Neural cell (in vitro differentiated cells): Measurements from ENCODE around the gene FBXO48. TPM values are rescaled to one million over a fixed set of nuclear protein-coding genes. Genes with fewer than 3 reads are reported as not detected.

Experiments used
- H2AFZ ChIP-seq: fragments of 200-600, 300-800 bp; sonication (generic), shearing (Covaris generic); 2 replicates; pipeline ENCODE4 v1.6.0; 2014; ENCODE audit warnings: low read depth, mild to moderate bottlenecking, antibody characterized with exemption, low read length, moderate library complexity
- H3F3A ChIP-seq: fragments of 200-600 bp; shearing (Covaris generic); 2 replicates; pipeline ENCODE4 v1.6.1; 2016; ENCODE audit warnings: mild to moderate bottlenecking, moderate library complexity, mixed read lengths, antibody characterized with exemption, low read length; ENCODE audit not compliant: insufficient read depth, poor library complexity, severe bottlenecking
- H3K27ac ChIP-seq: fragments of 200-600, 300-800 bp; sonication (generic), shearing (Covaris generic); 2 replicates; pipeline ENCODE4 v1.5.1; 2014; ENCODE audit warnings: mild to moderate bottlenecking, low read length, moderate library complexity
- H3K27me3 ChIP-seq: fragments of 300-800, 200-600 bp; sonication (generic), shearing (Covaris generic); 2 replicates; pipeline ENCODE4 v1.6.0; 2014; ENCODE audit warnings: mild to moderate bottlenecking, low read depth, low read length, moderate library complexity; ENCODE audit not compliant: insufficient read depth
- H3K36me3 ChIP-seq: fragments of 300-800, 200-600 bp; sonication (generic), shearing (Covaris generic); 2 replicates; pipeline ENCODE4 v1.5.1; 2014; ENCODE audit warnings: mild to moderate bottlenecking, antibody characterized with exemption, low read length, moderate library complexity; ENCODE audit not compliant: insufficient read depth
- H3K4me2 ChIP-seq: fragments of 300-800, 200-600 bp; sonication (generic), shearing (Covaris generic); 2 replicates; pipeline ENCODE4 v1.6.0; 2014; ENCODE audit warnings: mild to moderate bottlenecking, low read length
- H3K4me3 ChIP-seq: fragments of 300-800, 200-600 bp; sonication (generic), shearing (Covaris generic); 2 replicates; pipeline ENCODE4 v1.5.1; 2014; ENCODE audit warnings: mild to moderate bottlenecking, low read length, moderate library complexity
- H3K79me2 ChIP-seq: fragments of 200-600 bp; shearing (Covaris generic); replicated peaks from 2 replicates; pipeline ENCODE4 v1.6.0; 2014; ENCODE audit warnings: mild to moderate bottlenecking, low read length, moderate library complexity; ENCODE audit not compliant: insufficient read depth
- H3K9ac ChIP-seq: fragments of 300-800, 200-600 bp; sonication (generic), shearing (Covaris generic); 2 replicates; pipeline ENCODE4 v1.6.1; 2016; ENCODE audit warnings: mild to moderate bottlenecking, low read length, mixed read lengths
- H3K9me2 ChIP-seq: fragments of 200-600 bp; shearing (Covaris generic); 2 replicates; pipeline ENCODE4 v1.6.1; 2016; ENCODE audit warnings: mild to moderate bottlenecking, low read length, mixed read lengths; ENCODE audit not compliant: insufficient read depth
- H3K9me3 ChIP-seq: fragments of 200-600, 300-800 bp; sonication (generic), shearing (Covaris generic); 2 replicates; pipeline ENCODE4 v1.6.1; 2016; ENCODE audit warnings: mild to moderate bottlenecking, mixed run types, low read length, moderate library complexity, mixed read lengths
- H4K20me1 ChIP-seq: fragments of 200-600 bp; shearing (Covaris generic); 2 replicates; pipeline ENCODE4 v1.6.1; 2016; ENCODE audit warnings: mild to moderate bottlenecking, mixed run types; ENCODE audit not compliant: insufficient read depth
- CTCF ChIP-seq: fragments of 450-650 bp; IDR thresholded peaks from 2 replicates; pipeline ENCODE4 v1.5.1; 2014; ENCODE audit warnings: antibody characterized with exemption, mild to moderate bottlenecking, moderate library complexity; ENCODE audit not compliant: poor library complexity, severe bottlenecking
- EP300 ChIP-seq: fragments of 450-650 bp; conservative IDR thresholded peaks from 2 replicates; pipeline ENCODE4 v1.6.1; 2014; ENCODE audit warnings: antibody characterized with exemption, mild to moderate bottlenecking, moderate library complexity; ENCODE audit not compliant: poor library complexity, severe bottlenecking
- EZH2 ChIP-seq: fragments of 200-600, 300-800 bp; shearing (Covaris generic), sonication (generic); IDR thresholded peaks from 2 replicates; pipeline ENCODE4 v1.6.1; 2014; ENCODE audit warnings: antibody characterized with exemption, low read length, borderline replicate concordance, mild to moderate bottlenecking; ENCODE audit not compliant: insufficient read depth, poor library complexity, severe bottlenecking
- MXI1 ChIP-seq: fragments of 450-650 bp; conservative IDR thresholded peaks from 2 replicates; pipeline ENCODE4 v1.6.1; 2014; ENCODE audit warnings: antibody characterized with exemption, mild to moderate bottlenecking; ENCODE audit not compliant: poor library complexity, severe bottlenecking
- POLR2AphosphoS5 ChIP-seq: IDR thresholded peaks from 2 replicates; pipeline ENCODE4 v1.6.1; 2012
- RAD21 ChIP-seq: fragments of 450-650 bp; conservative IDR thresholded peaks from 2 replicates; pipeline ENCODE4 v1.6.1; 2014; ENCODE audit warnings: antibody characterized with exemption, mild to moderate bottlenecking, moderate library complexity
- REST ChIP-seq: IDR thresholded peaks from 2 replicates; pipeline ENCODE4 v1.6.1; 2012; ENCODE audit warnings: borderline replicate concordance
- SMC3 ChIP-seq: fragments of 450-650 bp; conservative IDR thresholded peaks from 2 replicates; pipeline ENCODE4 v1.6.1; 2014; ENCODE audit warnings: antibody characterized with exemption, mild to moderate bottlenecking, moderate library complexity; ENCODE audit not compliant: poor library complexity
- TAF1 ChIP-seq: IDR thresholded peaks from 2 replicates; pipeline ENCODE4 v1.6.1; 2012; ENCODE audit warnings: low read depth
- polyA plus RNA-seq: library from polyadenylated mRNA; depleted of rRNA; stranded (reverse); fragments of >200 nt; gene quantifications from 2 replicates; pipeline ENCODE4 v1.2.3, GENCODE V29; 2014

Gene FBXO48
- polyA plus RNA-seq, 1 donor from 2014 or later, result 0.45 TPM

GRCh38 chr2:68411397-68412126 is 55.5 kb downstream of the FBXO48 start:
- H4K20me1 ChIP-seq, result no peaks in the 10 kb centered on the region
- H3K27me3 ChIP-seq, result no peaks in the 10 kb centered on the region
- no peak overlapping the region for H3K27ac ChIP-seq
- no peaks in the 10 kb centered on the region for H3K79me2 ChIP-seq
- no peak overlapping the region for H2AFZ ChIP-seq
- H3K36me3 ChIP-seq, result no peaks in the 10 kb centered on the region
- H3K9me3 ChIP-seq, result no peaks in the 10 kb centered on the region
- TF ChIP-seq EZH2 (no peak), CTCF (no peak), MXI1 (no peak), RAD21 (no peak), EP300 (no peak), POLR2AphosphoS5 (no peak), TAF1 (no peak), REST (no peak), SMC3 (no peak)
- no peaks in the 10 kb centered on the region for H3K9me2 ChIP-seq
- H3K9ac ChIP-seq, result no peak overlapping the region
- no peak overlapping the region for H3K4me3 ChIP-seq
- H3K4me2 ChIP-seq, result no peak overlapping the region
- H3F3A ChIP-seq, result no peaks in the 10 kb centered on the region

Other genes starting within 250 kb of the FBXO48 start
- gene PPP3R1, start 214.8 kb downstream of the FBXO48 start, polyA plus RNA-seq, result 39.5 and 45.3 TPM in 2 replicates
- 26.7 and 28.2 TPM in 2 replicates for gene CNRIP1, start 147.3 kb downstream of the FBXO48 start, polyA plus RNA-seq
- 0.07 and 0.10 TPM in 2 replicates for gene PLEK, start 102.0 kb downstream of the FBXO48 start, polyA plus RNA-seq
- gene APLF, start 291 bp upstream of the FBXO48 start, polyA plus RNA-seq, result 0.40 and 0.45 TPM in 2 replicates
- 0.06 TPM in 1 of 2 replicates, not detected in the other for gene PROKR1, start 176.3 kb upstream of the FBXO48 start, polyA plus RNA-seq